Neural cell (in vitro differentiated cells): ENCODE data around the gene GRM5.

Experiments used
- CTCF ChIP-seq: fragments of 450-650 bp; IDR thresholded peaks from 2 replicates; pipeline ENCODE4 v1.5.1; 2014; ENCODE audit warnings: antibody characterized with exemption, mild to moderate bottlenecking, moderate library complexity; ENCODE audit not compliant: poor library complexity, severe bottlenecking
- EP300 ChIP-seq: fragments of 450-650 bp; conservative IDR thresholded peaks from 2 replicates; pipeline ENCODE4 v1.6.1; 2014; ENCODE audit warnings: antibody characterized with exemption, mild to moderate bottlenecking, moderate library complexity; ENCODE audit not compliant: poor library complexity, severe bottlenecking
- EZH2 ChIP-seq: fragments of 200-600, 300-800 bp; shearing (Covaris generic), sonication (generic); IDR thresholded peaks from 2 replicates; pipeline ENCODE4 v1.6.1; 2014; ENCODE audit warnings: antibody characterized with exemption, low read length, borderline replicate concordance, mild to moderate bottlenecking; ENCODE audit not compliant: insufficient read depth, poor library complexity, severe bottlenecking
- SMC3 ChIP-seq: fragments of 450-650 bp; conservative IDR thresholded peaks from 2 replicates; pipeline ENCODE4 v1.6.1; 2014; ENCODE audit warnings: antibody characterized with exemption, mild to moderate bottlenecking, moderate library complexity; ENCODE audit not compliant: poor library complexity
- TF ChIP-seq, protein P1 (sequence below): IDR thresholded peaks from 2 replicates; pipeline ENCODE4 v1.6.1; 2012; ENCODE audit warnings: borderline replicate concordance

- TF ChIP-seq CTCF (peak; percentile 36), EZH2 (no peak), SMC3 (no peak), EP300 (no peak)
- TF ChIP-seq, protein P1, sequence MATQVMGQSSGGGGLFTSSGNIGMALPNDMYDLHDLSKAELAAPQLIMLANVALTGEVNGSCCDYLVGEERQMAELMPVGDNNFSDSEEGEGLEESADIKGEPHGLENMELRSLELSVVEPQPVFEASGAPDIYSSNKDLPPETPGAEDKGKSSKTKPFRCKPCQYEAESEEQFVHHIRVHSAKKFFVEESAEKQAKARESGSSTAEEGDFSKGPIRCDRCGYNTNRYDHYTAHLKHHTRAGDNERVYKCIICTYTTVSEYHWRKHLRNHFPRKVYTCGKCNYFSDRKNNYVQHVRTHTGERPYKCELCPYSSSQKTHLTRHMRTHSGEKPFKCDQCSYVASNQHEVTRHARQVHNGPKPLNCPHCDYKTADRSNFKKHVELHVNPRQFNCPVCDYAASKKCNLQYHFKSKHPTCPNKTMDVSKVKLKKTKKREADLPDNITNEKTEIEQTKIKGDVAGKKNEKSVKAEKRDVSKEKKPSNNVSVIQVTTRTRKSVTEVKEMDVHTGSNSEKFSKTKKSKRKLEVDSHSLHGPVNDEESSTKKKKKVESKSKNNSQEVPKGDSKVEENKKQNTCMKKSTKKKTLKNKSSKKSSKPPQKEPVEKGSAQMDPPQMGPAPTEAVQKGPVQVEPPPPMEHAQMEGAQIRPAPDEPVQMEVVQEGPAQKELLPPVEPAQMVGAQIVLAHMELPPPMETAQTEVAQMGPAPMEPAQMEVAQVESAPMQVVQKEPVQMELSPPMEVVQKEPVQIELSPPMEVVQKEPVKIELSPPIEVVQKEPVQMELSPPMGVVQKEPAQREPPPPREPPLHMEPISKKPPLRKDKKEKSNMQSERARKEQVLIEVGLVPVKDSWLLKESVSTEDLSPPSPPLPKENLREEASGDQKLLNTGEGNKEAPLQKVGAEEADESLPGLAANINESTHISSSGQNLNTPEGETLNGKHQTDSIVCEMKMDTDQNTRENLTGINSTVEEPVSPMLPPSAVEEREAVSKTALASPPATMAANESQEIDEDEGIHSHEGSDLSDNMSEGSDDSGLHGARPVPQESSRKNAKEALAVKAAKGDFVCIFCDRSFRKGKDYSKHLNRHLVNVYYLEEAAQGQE: no peak
Measured at GRCh38 chr11:88484873-88485621, 580.7 kb downstream of the GRM5 start.
